SU-DHL-6 (cell line): ENCODE results near the gene NAIF1.

Source experiments
- H2AFZ ChIP-seq: fragments of 200-600 bp; sonication (generic); 2 replicates; pipeline ENCODE4 v1.6.1; 2014; ENCODE audit warnings: low read depth, mild to moderate bottlenecking, moderate library complexity, mixed read lengths, antibody characterized with exemption, low read length; ENCODE audit not compliant: severe bottlenecking
- H3F3A ChIP-seq: fragments of 200-600 bp; shearing (Covaris generic); 2 replicates; pipeline ENCODE4 v1.6.0; 2016; ENCODE audit warnings: antibody characterized with exemption, mild to moderate bottlenecking; ENCODE audit not compliant: insufficient read depth
- H3K27ac ChIP-seq: fragments of 200-600 bp; sonication (generic); 2 replicates; pipeline ENCODE4 v1.5.1; 2016; ENCODE audit warnings: low read depth, mild to moderate bottlenecking, low read length, moderate library complexity, mixed read lengths
- H3K27me3 ChIP-seq: fragments of 200-600 bp; sonication (generic), shearing (Covaris generic); 2 replicates; pipeline ENCODE4 v1.6.0; 2014; ENCODE audit warnings: mild to moderate bottlenecking, low read length
- H3K36me3 ChIP-seq: fragments of 200-600 bp; sonication (generic); 2 replicates; pipeline ENCODE4 v1.6.1; 2014; ENCODE audit warnings: mild to moderate bottlenecking, low read length, mixed read lengths
- H3K4me2 ChIP-seq: fragments of 300-600, 200-600 bp; shearing (Covaris generic), sonication (generic); 2 replicates; pipeline ENCODE4 v1.6.0; 2014; ENCODE audit warnings: low read length, low read depth, mild to moderate bottlenecking; ENCODE audit not compliant: poor library complexity, severe bottlenecking
- H3K4me3 ChIP-seq: fragments of 200-600 bp; sonication (generic); 2 replicates; pipeline ENCODE4 v1.5.1; 2014; ENCODE audit warnings: antibody characterized with exemption, low read length, mild to moderate bottlenecking, mixed read lengths; ENCODE audit not compliant: insufficient read depth, poor library complexity, severe bottlenecking
- H3K79me2 ChIP-seq: fragments of 200-600 bp; sonication (generic); 2 replicates; pipeline ENCODE4 v1.6.1; 2014; ENCODE audit warnings: mild to moderate bottlenecking, low read length, moderate library complexity; ENCODE audit not compliant: insufficient read depth
- H3K9ac ChIP-seq: fragments of 200-600 bp; sonication (generic); 2 replicates; pipeline ENCODE4 v1.7.0; 2014; ENCODE audit warnings: mild to moderate bottlenecking, low read length
- H3K9me2 ChIP-seq: fragments of 200-600 bp; sonication (generic); replicated peaks from 2 replicates; pipeline ENCODE4 v1.6.1; 2014; ENCODE audit warnings: low read length; ENCODE audit not compliant: insufficient read depth
- H3K9me3 ChIP-seq: fragments of 200-600 bp; sonication (generic); 2 replicates; pipeline ENCODE4 v1.6.1; 2014; ENCODE audit warnings: low read length, mixed read lengths; ENCODE audit not compliant: insufficient read depth
- H4K20me1 ChIP-seq: fragments of 200-600 bp; sonication (generic); 2 replicates; pipeline ENCODE4 v1.6.1; 2014; ENCODE audit warnings: low read depth, mild to moderate bottlenecking, antibody characterized with exemption, low read length, moderate library complexity, mixed read lengths
- CTCF ChIP-seq: fragments of 200-600 bp; sonication (generic); IDR thresholded peaks from one replicate; pipeline ENCODE4 v1.5.1; 2017; ENCODE audit warnings: antibody characterized with exemption, mild to moderate bottlenecking, low read length, moderate library complexity; ENCODE audit not compliant: insufficient read depth, poor library complexity, severe bottlenecking
- EZH2phosphoT487 ChIP-seq: fragments of 200-600 bp; sonication (generic), shearing (Covaris generic); conservative IDR thresholded peaks from 2 replicates; pipeline ENCODE4 v1.6.1; 2018; ENCODE audit warnings: mild to moderate bottlenecking, antibody characterized with exemption, low read length, moderate library complexity, mixed read lengths

NAIF1 gene

GRCh38 chr9:128106940-128107467 is 39.9 kb upstream of the NAIF1 start:
- Histone ChIP-seq H3K27me3 (no peaks in the 10 kb centered on the region), H3K4me3 (no peak overlapping the region), H3K27ac (no peak overlapping the region), H2AFZ (no peak overlapping the region), H3K36me3 (no peaks in the 10 kb centered on the region), H4K20me1 (no peaks in the 10 kb centered on the region), H3K79me2 (no peaks in the 10 kb centered on the region), H3F3A (0 out of 2 replicates have a peak, but pooled peaks cover 11% of the 10 kb centered on the region), H3K9me2 (no peaks in the 10 kb centered on the region), H3K9me3 (no peaks in the 10 kb centered on the region), H3K9ac (no peak overlapping the region), H3K4me2 (no peak overlapping the region)
- TF ChIP-seq EZH2phosphoT487 (no peak), CTCF (no peak)

GRCh38 chr9:128106181-128106939 is 39.2 kb upstream of the NAIF1 start:
- no peaks in the 10 kb centered on the region for H3K27me3 ChIP-seq
- no peaks in the 10 kb centered on the region for H3K36me3 ChIP-seq
- H3K27ac ChIP-seq, result no peak overlapping the region
- no peaks in the 10 kb centered on the region for H3K79me2 ChIP-seq
- H3K4me3 ChIP-seq, result no peak overlapping the region
- H3F3A ChIP-seq, result 0 out of 2 replicates have a peak, but pooled peaks cover 11% of the 10 kb centered on the region
- no peak overlapping the region for H3K9ac ChIP-seq
- TF ChIP-seq CTCF, result no peak
- no peak for TF ChIP-seq EZH2phosphoT487
- no peaks in the 10 kb centered on the region for H4K20me1 ChIP-seq
- H3K9me2 ChIP-seq, result no peaks in the 10 kb centered on the region
- H3K9me3 ChIP-seq, result no peaks in the 10 kb centered on the region
- no peak overlapping the region for H3K4me2 ChIP-seq
- H2AFZ ChIP-seq, result no peak overlapping the region

- Histone ChIP-seq H3K36me3 (no peaks in the 10 kb centered on the region), H4K20me1 (no peaks in the 10 kb centered on the region)
- no peak for TF ChIP-seq EZH2phosphoT487
- no peak for TF ChIP-seq CTCF
Measured at GRCh38 chr9:128105538-128106175, 38.5 kb upstream of the NAIF1 start.

More at GRCh38 chr9:128105538-128106175, 38.5 kb upstream of the NAIF1 start:
- H3K9me3 ChIP-seq, result no peaks in the 10 kb centered on the region
- H3K27me3 ChIP-seq, result no peaks in the 10 kb centered on the region
- no peak overlapping the region for H3K9ac ChIP-seq
- no peak overlapping the region for H3K4me2 ChIP-seq
- H3K27ac ChIP-seq, result no peak overlapping the region
- no peaks in the 10 kb centered on the region for H3K79me2 ChIP-seq
- H2AFZ ChIP-seq, result no peak overlapping the region
- H3F3A ChIP-seq, result 0 out of 2 replicates have a peak, but pooled peaks cover 7% of the 10 kb centered on the region
- H3K9me2 ChIP-seq, result no peaks in the 10 kb centered on the region
- H3K4me3 ChIP-seq, result no peak overlapping the region
